HG03378 (cell line): ENCODE data around the gene GATA5.

ENCODE experiments used
- ATAC-seq: cut with Tn5 transposase; IDR thresholded peaks from one replicate; pipeline ENCODE4 v1.9.1; 2021; ENCODE audit warnings: mild to moderate bottlenecking, moderate library complexity; ENCODE audit not compliant: unreplicated experiment

Gene GATA5

DNA sequence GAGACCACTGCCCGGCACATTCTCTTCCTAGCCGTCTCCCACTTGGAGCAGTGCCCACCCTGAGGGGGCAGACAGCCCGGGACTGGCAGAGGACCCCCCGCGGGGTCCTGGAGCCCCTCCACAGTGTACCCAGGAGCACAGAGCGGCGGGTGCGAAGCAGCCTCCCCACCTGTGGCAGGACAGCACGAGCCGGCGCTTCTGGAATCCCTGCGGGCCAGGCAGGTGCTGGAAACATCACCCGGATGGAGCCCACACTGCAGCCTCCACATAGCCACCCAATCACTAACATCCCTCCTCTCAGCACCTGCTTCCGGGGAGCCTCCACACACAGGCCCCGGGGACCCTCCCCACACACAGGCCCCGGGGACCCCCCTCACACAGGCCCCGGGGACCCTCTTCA is 18.7 kb downstream of the GATA5 start:
- ATAC-seq, result no peak

DNA sequence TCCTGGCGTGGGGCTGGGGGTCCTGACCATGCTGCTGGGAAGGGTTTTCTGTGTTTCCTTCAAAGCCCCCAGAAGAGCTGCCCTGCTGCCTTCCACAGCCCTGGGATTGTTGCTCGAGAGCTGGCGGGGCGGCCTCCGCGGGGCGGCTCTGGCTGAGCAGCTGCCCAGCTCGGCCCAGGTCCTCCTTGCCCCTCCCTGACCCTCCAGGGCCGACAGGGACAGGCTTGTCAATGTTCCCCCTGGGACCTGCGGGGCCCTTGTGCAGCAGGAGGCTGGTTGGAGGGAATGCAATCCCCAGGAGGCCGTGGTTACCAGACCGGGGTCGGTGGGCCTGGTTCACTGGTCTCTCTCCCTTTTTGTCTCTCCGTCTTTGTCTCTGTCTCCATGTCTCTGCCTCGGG is 19.9 kb downstream of the GATA5 start:
- ATAC-seq, result no peak

DNA sequence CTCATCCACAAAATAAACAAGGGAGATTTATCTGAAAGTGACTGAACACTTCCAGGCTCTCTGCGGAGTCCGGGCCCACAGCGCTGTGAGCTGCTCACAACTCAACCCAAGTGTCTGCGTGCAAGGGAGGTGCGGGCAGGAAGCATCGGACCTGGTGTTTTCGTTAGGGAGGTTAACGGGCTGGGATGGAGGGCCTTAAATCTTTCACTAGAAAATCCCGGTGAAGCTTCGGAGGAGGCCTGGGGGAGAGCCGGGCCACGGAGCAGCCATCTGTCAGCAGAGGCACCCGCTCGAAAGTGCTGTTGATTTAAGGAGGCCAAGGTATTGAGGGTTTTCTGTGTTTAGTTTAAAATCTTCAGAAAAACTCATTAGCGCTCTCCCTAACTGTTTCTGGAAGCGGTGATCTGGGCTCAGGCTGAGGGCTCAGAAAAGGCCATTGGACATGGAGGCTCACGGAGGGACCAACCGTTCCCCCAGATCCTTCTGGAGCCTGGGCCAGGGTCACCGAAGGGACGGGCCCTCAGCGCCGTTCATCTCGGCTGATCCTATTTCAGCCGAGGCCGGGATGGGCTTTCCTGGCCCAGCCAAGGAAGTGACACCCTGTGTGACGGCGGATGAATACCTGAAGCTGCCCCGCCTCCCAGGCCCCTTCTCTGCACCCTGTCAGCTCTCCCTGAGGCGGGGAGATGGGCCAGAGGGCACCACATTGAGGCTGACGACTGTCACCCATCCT is 20.7 kb downstream of the GATA5 start:
- no peak for ATAC-seq

DNA sequence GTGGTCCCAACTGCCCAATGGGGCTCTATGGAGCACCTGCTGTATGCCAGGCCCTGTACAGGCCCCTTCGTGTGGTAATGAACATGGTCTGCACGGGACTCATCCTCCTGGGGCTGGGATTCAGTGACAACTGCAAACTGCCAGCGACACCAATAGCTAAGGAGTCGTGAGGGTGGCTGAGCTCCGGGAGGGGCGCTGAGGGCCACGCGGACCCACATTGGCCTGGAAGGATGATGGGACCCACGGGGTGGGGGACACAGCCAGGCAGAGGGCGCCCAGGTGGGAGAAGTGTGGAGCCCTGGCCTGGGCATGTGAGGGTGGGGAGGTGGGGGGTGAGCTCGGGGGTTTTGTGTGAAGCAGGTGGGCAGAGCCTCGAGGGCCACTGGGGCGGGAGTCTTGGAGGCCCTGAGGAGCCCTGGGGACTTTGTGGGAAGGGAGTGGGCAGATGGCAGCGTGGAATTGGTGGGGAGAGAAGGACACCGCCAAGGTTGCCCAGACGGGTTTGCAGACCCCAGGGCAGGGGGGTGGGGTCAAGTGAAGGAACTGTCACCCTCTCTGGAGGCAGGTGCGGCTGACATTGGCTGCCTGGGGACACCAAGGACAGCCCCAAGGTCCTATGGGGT is 22.5 kb downstream of the GATA5 start:
- no peak for ATAC-seq

GRCh38 chr20:62452475-62453095 is 23.2 kb downstream of the GATA5 start:
- no peak for ATAC-seq

DNA sequence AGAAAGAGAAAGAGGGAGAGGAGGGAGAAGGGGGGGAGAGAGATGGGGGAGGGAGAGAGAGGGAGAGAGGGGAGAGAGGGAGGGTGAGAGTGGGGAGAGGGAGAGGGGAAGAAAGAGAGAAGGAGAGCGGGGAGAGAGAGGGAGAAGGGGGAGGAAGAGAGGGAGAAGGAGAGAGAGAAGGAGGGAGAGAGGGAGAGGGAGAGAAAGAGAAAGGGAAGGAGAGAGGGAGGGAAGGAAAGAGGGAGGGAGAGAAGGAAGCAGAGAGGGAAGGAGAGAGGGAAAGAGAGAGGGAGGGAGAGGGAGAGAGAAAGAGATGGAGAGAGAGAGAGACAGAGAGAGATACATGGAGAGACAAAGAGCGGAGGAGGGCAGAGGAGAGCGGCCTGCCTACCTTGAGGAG is 23.8 kb downstream of the GATA5 start:
- ATAC-seq, result no peak

DNA sequence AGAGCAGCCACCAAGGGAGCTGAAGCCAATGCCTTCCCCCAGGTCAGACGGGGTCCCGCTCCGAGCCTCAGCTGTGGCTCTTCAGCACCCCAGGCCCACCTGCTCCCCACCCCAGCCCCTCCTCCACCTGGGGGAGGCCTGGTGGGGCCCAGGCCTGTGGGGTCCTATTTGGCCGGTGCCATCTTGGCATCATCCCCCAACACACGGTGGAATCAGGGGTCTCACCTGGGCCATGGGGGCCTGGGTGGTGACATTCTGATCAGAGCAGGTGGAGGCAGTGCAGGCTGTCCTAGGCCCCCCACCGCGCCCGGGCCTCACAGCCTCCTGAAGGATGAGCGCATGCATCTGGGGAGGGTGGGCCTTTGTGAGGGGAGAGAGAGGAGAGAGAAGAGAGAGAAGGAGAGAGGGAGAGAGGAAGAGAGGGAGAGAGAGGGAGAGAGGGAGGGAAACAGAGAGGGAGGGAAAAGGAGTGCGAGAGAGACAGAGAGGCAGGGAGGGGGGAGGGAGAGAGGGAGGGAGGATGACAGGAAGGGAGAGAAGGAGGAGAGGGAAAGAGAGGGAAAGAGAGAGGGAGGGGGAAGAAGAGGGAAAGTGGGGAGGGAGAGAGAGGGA is 24.5 kb downstream of the GATA5 start:
- ATAC-seq, result no peak

GRCh38 chr20:62449951-62450691 is 25.7 kb downstream of the GATA5 start:
- ATAC-seq, result no peak

DNA sequence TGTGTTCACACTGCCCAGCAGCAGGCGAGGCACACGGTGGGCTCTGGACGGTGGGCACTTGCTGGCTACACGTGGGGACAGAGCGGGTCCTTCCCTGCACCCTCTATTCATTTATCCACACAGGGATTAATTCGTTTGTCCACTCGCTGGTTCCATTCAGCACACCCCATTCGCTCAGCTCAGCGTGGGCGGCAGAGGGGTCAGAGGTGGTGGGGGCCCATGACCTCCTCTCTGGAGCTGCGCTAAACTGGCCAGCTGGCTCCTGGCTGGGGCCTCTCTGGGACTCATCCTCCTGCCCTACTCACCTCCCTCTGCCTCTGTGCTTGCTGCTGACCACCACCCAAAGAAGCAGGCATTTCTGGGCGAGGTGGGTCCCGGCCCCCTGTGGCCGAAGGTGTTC is 27.0 kb downstream of the GATA5 start:
- no peak for ATAC-seq

DNA sequence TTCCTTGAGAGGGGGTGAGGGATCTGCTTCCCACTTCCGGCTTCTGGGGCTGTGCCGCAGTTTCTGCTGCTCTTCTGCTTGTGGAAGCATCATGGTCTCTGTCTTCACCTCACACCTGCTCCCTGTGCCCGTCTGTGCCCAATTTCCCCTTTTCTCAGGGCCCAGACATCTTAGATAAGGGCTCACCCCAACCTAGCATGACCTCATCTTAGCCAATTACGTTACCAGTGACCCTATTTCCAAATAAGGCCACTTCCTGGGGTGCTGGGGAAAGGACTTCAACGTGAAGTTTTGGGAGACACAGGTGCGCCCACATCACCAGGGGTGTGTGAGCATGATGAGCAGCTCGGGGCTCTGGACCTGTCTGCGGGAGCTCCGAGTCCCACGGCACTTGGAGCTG is 27.8 kb downstream of the GATA5 start:
- ATAC-seq, result no peak

DNA sequence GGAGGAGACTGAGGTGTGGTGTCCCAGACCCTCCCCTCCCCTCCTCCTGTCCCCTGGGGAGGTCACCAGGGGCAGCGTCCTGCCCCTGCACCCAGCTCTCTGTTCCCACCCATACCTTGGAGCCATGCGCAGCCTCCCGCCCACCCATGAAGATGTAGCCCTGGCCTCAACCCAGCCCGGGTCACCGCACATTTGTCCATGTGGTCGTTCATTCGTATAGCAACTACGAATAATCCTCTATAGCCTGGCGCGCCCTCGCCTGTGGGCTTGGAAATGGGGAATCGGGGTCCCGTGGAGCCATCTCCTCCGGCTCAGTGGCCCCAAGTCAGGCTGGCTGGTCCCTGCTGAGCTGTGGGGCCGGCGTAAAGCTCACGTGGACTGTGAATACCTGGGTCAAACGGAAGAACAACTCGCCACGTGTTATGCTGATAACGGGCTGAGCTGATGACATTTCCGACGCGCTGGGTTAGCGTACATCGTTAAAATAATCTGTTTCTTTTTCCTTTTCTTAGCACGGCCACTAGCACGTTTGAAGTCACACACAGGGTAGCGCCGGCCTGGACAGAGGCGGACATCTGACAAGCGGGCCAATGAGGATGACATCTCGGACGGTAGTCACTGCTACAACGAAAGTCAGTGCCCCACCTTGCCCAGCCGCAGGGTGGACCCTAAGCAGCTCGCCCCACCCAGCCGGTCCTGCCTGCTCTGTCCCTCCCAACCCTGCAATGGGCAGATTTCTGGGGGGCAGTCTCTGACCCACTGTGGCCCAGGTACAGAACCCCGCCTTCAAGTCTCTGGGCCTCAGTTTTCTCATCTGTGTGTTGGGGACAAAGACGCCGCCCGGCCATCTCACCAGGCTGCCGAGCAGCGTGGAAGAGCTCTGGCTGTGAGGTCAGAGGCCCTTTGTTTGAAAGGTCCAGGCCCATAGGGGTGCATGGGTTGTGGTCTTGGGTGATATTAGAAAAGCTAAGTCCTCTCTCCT is 28.6 kb downstream of the GATA5 start:
- ATAC-seq, result no peak

- ATAC-seq, result no peak
These were observed 29.3 kb downstream of the GATA5 start for GRCh38 chr20:62446481-62446880.

DNA sequence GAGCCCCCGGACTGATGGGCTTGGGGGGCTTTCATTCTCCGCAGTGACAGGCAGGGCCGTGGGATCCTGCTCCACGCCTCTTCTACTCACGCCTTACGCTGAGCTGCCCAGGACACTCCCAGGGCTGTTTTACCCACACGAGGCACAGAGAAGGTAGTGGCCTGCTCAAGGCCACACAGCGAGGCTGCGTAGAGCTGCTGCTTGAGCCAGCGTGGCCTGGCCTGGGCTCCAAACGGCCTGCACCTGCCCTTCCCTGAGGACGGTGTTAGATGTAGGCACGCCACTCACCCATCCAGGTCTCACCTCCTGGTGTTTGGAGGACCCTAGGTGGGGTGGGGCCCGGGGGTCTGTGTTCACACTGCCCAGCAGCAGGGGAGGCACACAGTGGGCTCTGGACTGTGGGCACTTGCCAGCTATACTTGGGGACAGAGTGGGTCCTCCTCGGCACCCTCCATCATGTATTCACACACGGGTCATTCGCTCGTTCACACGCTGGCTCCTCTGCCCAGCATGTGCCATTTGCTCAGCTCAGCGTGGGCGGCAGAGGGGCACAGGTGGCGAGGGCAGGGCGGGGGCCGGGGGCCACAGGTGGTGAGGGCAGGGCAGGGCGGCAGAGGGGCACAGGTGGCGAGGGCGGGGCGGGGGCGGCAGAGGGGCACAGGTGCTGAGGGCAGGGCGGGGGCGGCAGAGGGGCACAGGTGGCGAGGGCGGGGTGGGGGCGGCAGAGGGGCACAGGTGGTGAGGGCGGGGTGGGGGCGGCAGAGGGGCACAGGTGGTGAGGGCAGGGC is 30.0 kb downstream of the GATA5 start:
- ATAC-seq, result no peak

DNA sequence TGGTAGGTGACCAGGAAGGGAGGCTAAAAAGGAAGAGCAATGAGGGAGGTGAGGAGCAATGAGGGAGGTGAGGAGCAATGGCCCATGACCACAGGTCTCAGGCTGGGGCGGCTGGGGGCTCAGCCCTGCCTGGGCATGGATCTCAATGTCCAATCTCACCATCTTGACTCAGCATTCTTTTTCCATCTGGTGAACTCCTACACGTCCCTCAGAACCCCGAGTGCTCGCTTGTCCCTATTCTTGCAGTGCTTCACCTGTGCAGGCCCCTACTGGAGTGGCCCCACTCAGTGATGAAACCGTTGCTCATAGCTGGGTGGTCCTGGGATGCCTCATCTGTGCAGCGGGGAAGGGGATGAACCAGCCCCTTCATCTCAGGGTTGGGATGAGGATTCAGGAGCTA is 31.5 kb downstream of the GATA5 start:
- no peak for ATAC-seq

- ATAC-seq, result no peak
These were observed 33.7 kb downstream of the GATA5 start for GRCh38 chr20:62441987-62442539.

GRCh38 chr20:62439218-62439617 is 36.6 kb downstream of the GATA5 start:
- ATAC-seq, result no peak

DNA sequence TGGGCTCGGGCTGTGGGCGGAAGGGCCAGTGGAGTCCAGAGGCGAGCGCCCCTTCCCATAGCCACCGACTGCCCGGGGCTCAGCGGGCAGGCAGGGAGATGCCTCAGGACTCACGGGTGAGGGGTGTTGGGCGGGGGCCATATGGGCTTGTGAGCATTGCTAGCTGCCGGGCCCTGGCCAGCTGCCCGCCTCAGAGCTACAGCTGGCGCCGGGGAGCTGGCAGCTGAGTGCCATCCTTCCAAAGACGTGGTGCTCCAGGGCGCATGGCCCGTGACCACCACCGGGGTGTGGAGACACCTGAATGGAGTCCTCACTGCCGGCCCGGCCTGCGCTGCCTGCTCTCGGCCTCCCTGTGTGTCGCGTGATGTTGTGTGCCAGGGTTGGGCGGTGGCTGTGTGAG is 37.9 kb downstream of the GATA5 start:
- no peak for ATAC-seq

GRCh38 chr20:62437496-62437895 is 38.3 kb downstream of the GATA5 start:
- no peak for ATAC-seq

GRCh38 chr20:62436692-62437091 is 39.1 kb downstream of the GATA5 start:
- no peak for ATAC-seq
